HG02571 (cell line): ENCODE results near the gene SMARCA2.

ENCODE experiments used
- ATAC-seq: cut with Tn5 transposase; IDR thresholded peaks from one replicate; pipeline ENCODE4 v1.9.1; 2021; ENCODE audit warnings: mild to moderate bottlenecking, moderate library complexity; ENCODE audit not compliant: unreplicated experiment

Gene SMARCA2

GRCh38 chr9:2199999-2200796, 185.1 kb downstream of the SMARCA2 start:
- no peak for ATAC-seq

DNA sequence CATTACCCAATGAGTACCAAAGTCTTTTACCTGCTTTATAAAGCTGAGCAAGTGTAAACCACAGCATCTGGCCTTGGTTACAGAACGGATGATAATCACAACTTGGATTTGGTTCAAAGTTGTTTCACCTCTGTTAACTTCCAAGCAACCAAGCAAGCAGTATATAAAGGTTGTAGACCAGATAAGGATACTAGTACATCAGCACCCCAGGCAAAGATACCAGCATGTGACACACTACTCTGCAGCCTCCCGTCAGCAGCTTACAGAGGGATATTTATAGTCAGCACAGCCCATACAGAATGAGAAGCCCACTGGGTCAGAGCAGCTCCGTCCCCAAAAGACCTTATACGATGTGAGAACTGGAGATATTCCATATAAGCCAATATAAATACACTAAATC, 193.3 kb downstream of the SMARCA2 start:
- ATAC-seq, result no peak

GRCh38 chr9:2208991-2209390, 193.8 kb downstream of the SMARCA2 start:
- ATAC-seq, result no peak

GRCh38 chr9:2209400-2209799, 194.3 kb downstream of the SMARCA2 start:
- ATAC-seq, result no peak

GRCh38 chr9:2210201-2210600, 195.1 kb downstream of the SMARCA2 start:
- ATAC-seq, result no peak

DNA sequence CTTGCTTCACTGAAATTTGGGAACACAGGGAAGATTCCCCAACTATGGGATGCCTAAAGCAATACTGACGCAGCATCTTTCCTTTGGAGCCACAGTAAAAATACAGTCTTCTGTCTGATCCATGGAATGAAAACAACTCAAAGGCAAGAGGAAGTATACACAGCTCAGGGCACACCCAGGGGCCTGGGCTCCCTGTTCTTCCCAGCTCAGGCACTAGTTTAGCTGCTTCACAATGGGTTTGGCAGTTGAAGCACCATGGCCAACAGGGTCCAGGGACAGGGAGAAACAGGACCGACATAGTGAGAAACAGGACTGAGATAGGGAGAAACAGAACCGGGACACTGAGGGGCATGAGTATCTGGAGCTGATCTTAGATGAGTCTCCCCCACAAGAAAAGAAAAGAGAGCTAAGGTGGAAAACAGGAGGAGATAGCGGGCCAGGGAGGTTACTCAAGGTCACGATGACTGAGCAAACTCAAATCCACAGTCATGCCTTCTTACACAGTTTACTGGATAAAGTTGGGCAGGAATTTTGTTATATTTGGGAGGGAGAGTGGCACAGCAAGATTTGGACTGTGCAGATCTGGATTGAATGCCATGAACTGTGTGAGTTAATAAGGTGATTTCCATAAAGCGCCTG, 198.8 kb downstream of the SMARCA2 start:
- no peak for ATAC-seq

DNA sequence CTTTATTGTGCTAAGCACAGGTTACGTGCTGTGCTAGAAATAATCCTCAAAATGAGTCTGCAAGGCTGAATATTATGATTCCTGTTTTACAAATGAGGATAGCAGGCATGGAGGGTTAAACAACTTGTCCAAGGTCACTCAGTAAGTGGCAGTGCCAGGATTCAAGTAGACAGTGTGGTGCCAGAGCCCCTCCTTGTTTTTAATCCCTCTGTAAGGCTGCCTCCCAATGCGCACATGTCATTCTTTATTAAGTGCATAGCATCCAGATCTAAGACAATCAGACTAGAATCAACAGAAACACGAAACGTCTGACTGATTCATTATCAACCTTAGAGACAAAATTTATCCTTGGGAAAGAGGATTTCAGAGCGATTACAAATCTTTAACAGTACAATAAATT, 199.6 kb downstream of the SMARCA2 start:
- no peak for ATAC-seq

DNA sequence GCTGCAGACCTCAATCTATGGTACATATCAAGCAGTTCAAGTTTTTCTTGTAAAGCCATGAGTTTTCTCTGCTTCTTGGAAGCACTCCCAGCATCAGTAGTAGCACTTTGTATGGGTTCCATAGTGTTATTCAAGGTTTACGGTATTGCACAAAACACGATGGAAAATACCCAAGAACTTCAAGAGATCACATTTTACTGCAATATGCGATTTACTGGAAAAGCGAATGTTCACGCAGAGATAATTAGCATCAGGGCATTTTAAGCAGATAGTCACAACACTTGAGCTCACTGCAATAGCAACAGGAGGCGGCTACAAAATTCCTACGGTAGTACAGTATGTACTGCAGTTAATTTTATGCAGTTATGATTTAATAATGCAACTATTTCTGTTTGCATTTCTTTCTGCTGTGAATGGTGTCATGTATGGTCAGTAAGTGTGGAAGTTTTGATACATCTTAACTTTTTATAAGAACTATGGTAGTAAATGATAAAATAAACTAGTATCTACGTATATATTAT, 200.8 kb downstream of the SMARCA2 start:
- ATAC-seq, result no peak

GRCh38 chr9:2216591-2216990, 201.4 kb downstream of the SMARCA2 start:
- ATAC-seq, result no peak

- no peak for ATAC-seq
These were observed 202.4 kb downstream of the SMARCA2 start for GRCh38 chr9:2217540-2217939.

GRCh38 chr9:2220036-2220435, 204.9 kb downstream of the SMARCA2 start:
- ATAC-seq, result no peak

GRCh38 chr9:2227144-2227867, 212.2 kb downstream of the SMARCA2 start:
- no peak for ATAC-seq

GRCh38 chr9:2228132-2228531, 213.0 kb downstream of the SMARCA2 start:
- no peak for ATAC-seq

DNA sequence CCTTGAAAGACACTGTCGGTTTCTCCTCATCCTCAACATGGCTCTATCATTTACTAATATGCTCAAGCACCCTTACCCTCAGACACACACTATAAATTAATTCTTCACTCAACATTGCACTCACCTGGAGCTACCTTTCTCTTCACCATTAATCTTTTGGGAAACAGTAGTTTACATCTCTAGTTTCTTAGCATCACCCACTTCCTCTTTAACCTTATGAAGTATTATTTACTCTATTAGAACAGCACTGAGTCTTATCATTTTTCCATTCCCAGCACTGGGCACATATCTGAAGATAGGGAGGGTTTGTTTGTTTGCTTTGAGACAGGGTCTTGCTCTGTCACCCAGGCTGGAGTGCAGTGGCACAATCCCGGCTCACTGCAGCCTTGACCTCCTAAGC, 213.5 kb downstream of the SMARCA2 start:
- ATAC-seq, result no peak

GRCh38 chr9:2229109-2229721, 214.1 kb downstream of the SMARCA2 start:
- no peak for ATAC-seq

DNA sequence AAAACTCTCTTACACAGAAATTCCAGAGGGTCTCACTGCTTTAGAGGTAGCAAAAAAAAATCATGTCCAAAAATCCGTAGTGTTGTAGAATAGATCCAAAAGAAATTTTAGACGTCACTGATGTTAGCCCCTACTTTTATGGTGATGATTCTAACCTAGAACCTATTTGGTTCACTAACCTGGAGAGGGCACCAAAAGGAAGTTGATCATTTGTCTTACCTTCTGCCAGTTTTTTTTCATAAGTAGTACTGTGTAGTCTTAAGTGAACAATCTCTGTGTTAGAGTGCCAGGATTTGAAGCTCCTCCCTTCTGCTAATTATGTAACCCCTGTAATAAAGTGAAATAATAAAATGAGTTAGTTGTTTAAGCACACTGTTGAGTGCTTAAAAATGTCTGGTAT, 215.2 kb downstream of the SMARCA2 start:
- no peak for ATAC-seq

DNA sequence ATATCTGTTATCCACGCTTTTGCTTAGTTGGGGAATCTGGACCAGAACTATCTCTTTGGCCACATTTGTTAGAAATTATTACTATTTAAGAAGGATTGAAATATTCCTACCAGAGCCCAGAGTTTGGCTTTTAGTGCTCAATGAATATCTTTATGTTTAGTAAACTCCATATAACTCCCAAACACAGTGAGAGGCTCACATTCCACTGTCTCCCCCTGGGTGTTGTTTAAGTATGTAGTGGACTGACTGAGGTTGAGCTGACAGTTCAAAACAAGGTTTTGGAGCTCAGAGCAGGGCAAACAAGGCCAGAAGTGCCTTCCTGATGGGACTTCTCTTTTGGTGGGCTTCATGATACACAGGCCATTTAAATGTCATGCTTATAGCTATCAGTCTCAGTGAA, 216.0 kb downstream of the SMARCA2 start:
- no peak for ATAC-seq

GRCh38 chr9:2231829-2232228, 216.7 kb downstream of the SMARCA2 start:
- ATAC-seq, result no peak

DNA sequence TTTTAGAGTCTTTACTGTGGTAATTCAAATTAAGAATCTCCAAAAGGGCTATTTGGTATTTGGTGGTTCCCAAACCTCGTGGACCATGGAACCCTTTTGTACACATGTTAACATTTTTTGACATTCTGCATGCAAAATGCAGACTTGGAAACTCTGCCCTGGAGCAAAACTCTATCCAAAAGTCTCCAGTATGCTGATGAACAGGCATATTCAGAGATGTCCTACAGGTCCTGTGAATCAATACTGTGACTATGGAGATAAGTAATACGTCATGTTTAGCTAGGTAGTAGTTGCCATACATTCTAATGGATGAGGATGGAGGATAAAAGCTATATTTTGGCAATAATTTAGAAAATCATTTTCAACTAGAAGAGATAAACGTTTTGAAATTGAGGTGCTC, 218.1 kb downstream of the SMARCA2 start:
- ATAC-seq, result no peak

GRCh38 chr9:2234371-2234893, 219.3 kb downstream of the SMARCA2 start:
- no peak for ATAC-seq

DNA sequence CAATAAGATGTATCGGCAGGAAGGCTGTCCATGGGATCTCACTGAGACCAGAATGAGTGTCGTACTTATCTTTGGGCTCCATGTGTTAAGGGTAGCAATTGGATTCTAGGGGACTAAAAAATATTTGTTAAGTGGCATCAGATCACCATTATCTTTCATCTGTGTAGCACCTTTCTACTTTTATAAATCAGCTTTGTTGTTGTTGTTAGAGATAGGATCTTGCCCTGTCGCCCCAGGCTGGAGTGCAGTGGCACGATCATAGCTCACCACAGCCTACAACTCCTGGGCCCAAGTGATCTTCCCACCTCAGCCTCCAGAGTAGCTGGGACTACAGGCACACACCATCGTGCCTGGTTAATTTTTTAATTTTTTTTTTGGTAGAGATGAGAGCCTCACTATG, 220.5 kb downstream of the SMARCA2 start:
- ATAC-seq, result no peak
